Measurements from ENCODE around the gene AKAP9. TPM values are rescaled to one million over a fixed set of nuclear protein-coding genes. Genes with fewer than 3 reads are reported as not detected.
"Not testable (repeated sequence)": the region's sequence is repeated elsewhere in the genome, so short reads cannot be mapped to it uniquely, and the experiment has no call there.

Gene AKAP9
- polyA plus RNA-seq, 3 donors from 2014 or later = 8.1 to 38.1 (median 10.5) TPM

- Mint-ChIP-seq H3K4me3 (no peak overlapping the region), H3K9me3 (no peaks in the 10 kb centered on the region), H3K27ac (no peak overlapping the region), H3K27me3 (ENCODE audit: low read depth in 3 of 3) (no peaks in the 10 kb centered on the region), H3K36me3 (peaks cover 44 to 75% (median 50%) of the 10 kb centered on the region in 3 donors), H3K4me1 (no peaks in the 10 kb centered on the region)
- no peak for DNase-seq
Observed at GRCh38 chr7:91999631-92000565, 59.2 kb downstream of the AKAP9 start.

GRCh38 chr7:92002720-92003119 lies 62.1 kb downstream of the AKAP9 start:
- H3K27ac Mint-ChIP-seq = no peak overlapping the region
- no peaks in the 10 kb centered on the region for H3K27me3 Mint-ChIP-seq (ENCODE audit: low read depth in 3 of 3)
- peaks cover 0 to 1% (median 0%) of the 10 kb centered on the region in 6 donors for H3K9me3 Mint-ChIP-seq
- H3K4me1 Mint-ChIP-seq = no peaks in the 10 kb centered on the region
- H3K4me3 Mint-ChIP-seq = no peak overlapping the region
- peaks cover 46 to 67% (median 56%) of the 10 kb centered on the region in 3 donors for H3K36me3 Mint-ChIP-seq
- DNase-seq = no peak

- H3K4me1 Mint-ChIP-seq = no peaks in the 10 kb centered on the region
- no peak overlapping the region for H3K4me3 Mint-ChIP-seq
- no peak for DNase-seq
- H3K27me3 Mint-ChIP-seq (ENCODE audit: low read depth in 3 of 3) = no peaks in the 10 kb centered on the region
- H3K9me3 Mint-ChIP-seq = peaks cover 0 to 3% (median 0%) of the 10 kb centered on the region in 6 donors
- H3K27ac Mint-ChIP-seq = no peak overlapping the region
- peaks cover 39 to 67% (median 62%) of the 10 kb centered on the region in 3 donors for H3K36me3 Mint-ChIP-seq
Observed at GRCh38 chr7:92006046-92006445, 65.4 kb downstream of the AKAP9 start.

GRCh38 chr7:92010215-92010614 lies 69.6 kb downstream of the AKAP9 start:
- Mint-ChIP-seq H3K27me3 (ENCODE audit: low read depth in 3 of 3) (peaks cover 0 to 2% (median 0%) of the 10 kb centered on the region in 3 donors), H3K27ac (no peak overlapping the region), H3K36me3 (peaks cover 32 to 61% (median 58%) of the 10 kb centered on the region in 3 donors), H3K9me3 (peaks cover 0 to 2% (median 0%) of the 10 kb centered on the region in 6 donors), H3K4me1 (no peaks in the 10 kb centered on the region), H3K4me3 (no peak overlapping the region)
- DNase-seq = no peak

- no peaks in the 10 kb centered on the region for H3K4me1 Mint-ChIP-seq
- H3K36me3 Mint-ChIP-seq = peaks cover 21 to 56% (median 55%) of the 10 kb centered on the region in 3 donors
- no peak for DNase-seq
- peak overlapping the region in 2 of 6 donors; percentile 17 to 72 for H3K27ac Mint-ChIP-seq
- peaks cover 0 to 1% (median 0%) of the 10 kb centered on the region in 6 donors for H3K9me3 Mint-ChIP-seq
- no peak overlapping the region for H3K4me3 Mint-ChIP-seq
- H3K27me3 Mint-ChIP-seq (ENCODE audit: low read depth in 3 of 3) = peaks cover 0 to 2% (median 0%) of the 10 kb centered on the region in 3 donors
Observed at GRCh38 chr7:92013611-92014010, 72.9 kb downstream of the AKAP9 start.

- DNase-seq = no peak
- Mint-ChIP-seq H3K27ac (no peak overlapping the region), H3K9me3 (peaks cover 0 to under 1% (median 0%) of the 10 kb centered on the region in 6 donors)
Observed at GRCh38 chr7:92020636-92021035, 80.0 kb downstream of the AKAP9 start.

GRCh38 chr7:92025260-92025659 lies 84.6 kb downstream of the AKAP9 start:
- no peak for DNase-seq
- no peaks in the 10 kb centered on the region for H3K4me1 Mint-ChIP-seq
- H3K36me3 Mint-ChIP-seq = peaks cover 34 to 44% (median 40%) of the 10 kb centered on the region in 3 donors
- H3K9me3 Mint-ChIP-seq = peaks cover 0 to 4% (median 0%) of the 10 kb centered on the region in 6 donors
- no peaks in the 10 kb centered on the region for H3K27me3 Mint-ChIP-seq (ENCODE audit: low read depth in 3 of 3)
- no peak overlapping the region for H3K27ac Mint-ChIP-seq
- no peak overlapping the region for H3K4me3 Mint-ChIP-seq

More at GRCh38 chr7:92020636-92021035, 80.0 kb downstream of the AKAP9 start:
- peaks cover 27 to 43% (median 39%) of the 10 kb centered on the region in 3 donors for H3K36me3 Mint-ChIP-seq
- no peaks in the 10 kb centered on the region for H3K4me1 Mint-ChIP-seq
- no peaks in the 10 kb centered on the region for H3K27me3 Mint-ChIP-seq (ENCODE audit: low read depth in 3 of 3)
- no peak overlapping the region for H3K4me3 Mint-ChIP-seq

GRCh38 chr7:92026635-92027034 lies 86.0 kb downstream of the AKAP9 start:
- peaks cover 35 to 50% (median 41%) of the 10 kb centered on the region in 3 donors for H3K36me3 Mint-ChIP-seq
- not testable (repeated sequence) for H3K4me3 Mint-ChIP-seq; H3K27ac Mint-ChIP-seq; H3K4me1 Mint-ChIP-seq; H3K27me3 Mint-ChIP-seq (ENCODE audit: low read depth in 3 of 3); H3K9me3 Mint-ChIP-seq; DNase-seq

GRCh38 chr7:92027128-92027527 lies 86.5 kb downstream of the AKAP9 start:
- not testable (repeated sequence) for H3K4me3 Mint-ChIP-seq; H3K27ac Mint-ChIP-seq; H3K9me3 Mint-ChIP-seq; H3K4me1 Mint-ChIP-seq; H3K27me3 Mint-ChIP-seq (ENCODE audit: low read depth in 3 of 3); DNase-seq
- H3K36me3 Mint-ChIP-seq = peaks cover 31 to 49% (median 39%) of the 10 kb centered on the region in 3 donors

- Mint-ChIP-seq H3K36me3 (peaks cover 29 to 43% (median 33%) of the 10 kb centered on the region in 3 donors), H3K27me3 (ENCODE audit: low read depth in 3 of 3) (no peaks in the 10 kb centered on the region), H3K4me3 (no peak overlapping the region), H3K27ac (no peak overlapping the region), H3K9me3 (peaks cover 0 to 4% (median 0%) of the 10 kb centered on the region in 6 donors), H3K4me1 (no peaks in the 10 kb centered on the region)
- no peak for DNase-seq
Observed at GRCh38 chr7:92028226-92028625, 87.6 kb downstream of the AKAP9 start.

GRCh38 chr7:92028686-92029085 lies 88.0 kb downstream of the AKAP9 start:
- no peak overlapping the region for H3K4me3 Mint-ChIP-seq
- H3K36me3 Mint-ChIP-seq = peaks cover 25 to 40% (median 29%) of the 10 kb centered on the region in 3 donors
- H3K9me3 Mint-ChIP-seq = peaks cover 0 to 4% (median 0%) of the 10 kb centered on the region in 6 donors
- H3K4me1 Mint-ChIP-seq = no peaks in the 10 kb centered on the region
- H3K27me3 Mint-ChIP-seq (ENCODE audit: low read depth in 3 of 3) = no peaks in the 10 kb centered on the region
- no peak for DNase-seq
- H3K27ac Mint-ChIP-seq = peak overlapping the region in 1 of 6 donors; percentile 1

- DNase-seq = no peak
- no peak overlapping the region for H3K4me3 Mint-ChIP-seq
- peak overlapping the region in 3 of 6 donors; percentile 8 to 46 (median 25) for H3K27ac Mint-ChIP-seq
- no peaks in the 10 kb centered on the region for H3K4me1 Mint-ChIP-seq
- peaks cover 12 to 43% (median 25%) of the 10 kb centered on the region in 3 donors for H3K36me3 Mint-ChIP-seq
- no peaks in the 10 kb centered on the region for H3K9me3 Mint-ChIP-seq
- peaks cover 0 to 1% (median 0%) of the 10 kb centered on the region in 3 donors for H3K27me3 Mint-ChIP-seq (ENCODE audit: low read depth in 3 of 3)
Observed at GRCh38 chr7:92034116-92034515, 93.5 kb downstream of the AKAP9 start.

- H3K9me3 Mint-ChIP-seq = no peaks in the 10 kb centered on the region
- no peak overlapping the region for H3K4me3 Mint-ChIP-seq
- H3K36me3 Mint-ChIP-seq = peaks cover 15 to 39% (median 21%) of the 10 kb centered on the region in 3 donors
- H3K27me3 Mint-ChIP-seq (ENCODE audit: low read depth in 3 of 3) = peaks cover 0 to 1% (median 0%) of the 10 kb centered on the region in 3 donors
- no peak overlapping the region for H3K27ac Mint-ChIP-seq
- DNase-seq = no peak
- H3K4me1 Mint-ChIP-seq = no peaks in the 10 kb centered on the region
Observed at GRCh38 chr7:92035576-92035975, 94.9 kb downstream of the AKAP9 start.

GRCh38 chr7:92039900-92040299 lies 99.2 kb downstream of the AKAP9 start:
- H3K9me3 Mint-ChIP-seq = no peaks in the 10 kb centered on the region
- no peak overlapping the region for H3K27ac Mint-ChIP-seq
- no peaks in the 10 kb centered on the region for H3K4me1 Mint-ChIP-seq
- DNase-seq = no peak
- H3K27me3 Mint-ChIP-seq (ENCODE audit: low read depth in 3 of 3) = peaks cover 0 to 1% (median 0%) of the 10 kb centered on the region in 3 donors
- H3K36me3 Mint-ChIP-seq = peaks cover 20 to 39% (median 20%) of the 10 kb centered on the region in 3 donors
- no peak overlapping the region for H3K4me3 Mint-ChIP-seq
